CD4-positive, alpha-beta T cell treated with Interleukin-10 for 1 hour (primary cell): ENCODE measurements around the gene TCF4.
A peak's percentile ranks its signal among the peaks of the same experiment; 100 is the strongest.

Experiments used
- DNase-seq: peaks from one replicate; pipeline ENCODE4 v3.0.0-alpha.2; 2020

TCF4 gene

GRCh38 chr18:55248495-55248894, 339.5 kb downstream of the TCF4 start:
- DNase-seq, result no peak

DNA sequence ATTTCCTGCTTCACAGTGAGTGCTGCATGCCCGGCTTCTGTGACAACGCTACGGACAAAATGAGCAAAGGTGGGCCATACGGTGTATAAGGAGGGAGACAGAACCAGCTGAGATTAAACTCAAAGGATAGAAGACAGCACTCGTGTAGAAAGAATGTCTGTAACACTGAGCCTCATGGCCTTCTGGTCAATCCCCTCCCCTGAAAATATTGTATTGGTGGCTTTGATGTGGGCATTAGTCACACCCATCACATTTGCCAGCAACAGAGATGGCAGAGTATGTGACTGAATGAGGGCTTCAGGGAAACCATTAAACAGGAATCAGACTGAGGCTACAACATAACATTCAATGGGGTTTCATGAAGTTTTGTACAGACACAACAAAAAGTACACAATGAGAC, 341.0 kb downstream of the TCF4 start:
- no peak for DNase-seq

DNA sequence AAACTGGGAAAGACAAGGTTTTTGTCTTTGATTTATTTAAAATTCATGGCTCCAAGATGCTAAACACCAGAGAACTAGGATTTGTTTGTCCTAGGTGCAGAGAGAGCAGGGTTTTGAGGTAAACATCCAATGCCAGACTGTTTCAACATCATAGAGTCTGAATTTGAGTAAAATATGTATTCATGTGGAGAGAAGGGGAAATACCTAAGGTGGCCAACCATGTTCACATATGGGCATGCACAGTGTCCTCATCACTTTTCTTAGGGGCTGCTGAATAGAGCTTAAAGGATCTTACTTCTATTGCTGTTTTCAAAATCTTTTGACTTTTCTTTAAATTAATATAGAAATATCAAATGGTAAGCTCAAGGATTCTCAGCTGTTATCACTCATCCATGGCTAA, 341.7 kb downstream of the TCF4 start:
- DNase-seq, result no peak

DNA sequence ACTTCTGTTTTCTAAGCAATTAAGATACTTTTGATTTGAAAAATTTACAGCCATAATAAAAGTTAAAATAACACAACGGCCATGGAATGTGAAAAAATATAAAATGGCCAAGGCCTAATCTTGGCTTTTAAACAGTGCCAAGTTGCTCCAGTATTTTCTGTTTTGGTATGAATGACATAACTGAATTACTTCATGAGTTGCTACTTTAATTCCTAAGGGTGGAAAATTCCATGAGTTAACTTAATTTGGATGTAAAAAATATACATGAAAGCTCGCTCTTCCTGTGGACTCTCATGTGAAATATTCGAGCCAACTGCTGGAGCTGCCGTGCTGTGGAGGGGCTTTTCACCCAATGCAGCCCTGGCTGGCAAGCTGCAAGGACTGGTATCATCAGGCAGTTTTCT, 342.8 kb downstream of the TCF4 start:
- DNase-seq, result no peak

GRCh38 chr18:55244546-55244945, 343.4 kb downstream of the TCF4 start:
- no peak for DNase-seq

GRCh38 chr18:55243857-55244256, 344.1 kb downstream of the TCF4 start:
- no peak for DNase-seq

DNA sequence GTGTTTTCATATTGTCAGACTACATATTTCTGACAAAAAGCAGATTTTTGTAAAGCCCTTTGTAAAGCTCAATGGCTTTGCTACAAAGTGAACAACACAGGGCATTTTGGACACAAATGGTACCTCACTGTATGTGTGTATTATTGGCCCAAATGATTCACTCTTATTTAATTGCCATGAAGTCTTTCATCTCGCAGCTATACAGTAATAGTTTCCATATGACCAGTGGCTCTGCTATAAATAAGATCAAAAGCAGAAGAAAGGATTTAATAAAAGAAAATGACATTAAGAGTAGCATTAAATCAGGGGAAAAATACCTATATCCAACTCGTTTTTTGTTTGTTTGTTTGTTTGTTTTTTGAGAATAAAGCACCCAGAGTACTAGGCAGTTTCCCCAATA, 344.7 kb downstream of the TCF4 start:
- DNase-seq, result no peak

DNA sequence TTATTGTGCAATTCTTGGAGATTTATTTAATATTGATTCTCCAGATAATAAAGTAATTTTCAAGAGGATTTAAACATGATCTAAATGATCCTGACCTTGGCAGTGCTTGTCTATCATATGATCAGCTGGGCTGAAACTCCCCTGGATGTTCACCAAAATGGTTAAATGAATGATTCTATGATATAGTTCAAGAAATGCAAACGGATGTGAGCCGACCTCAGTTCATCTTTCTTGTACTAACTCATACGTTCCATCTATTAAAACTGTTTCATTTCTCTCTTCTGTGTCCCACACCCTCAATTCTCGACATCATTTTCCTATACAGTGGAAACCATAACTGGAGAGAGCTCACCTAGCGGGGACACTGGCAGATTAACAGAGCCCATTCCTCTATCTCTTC, 347.0 kb downstream of the TCF4 start:
- DNase-seq, result no peak

DNA sequence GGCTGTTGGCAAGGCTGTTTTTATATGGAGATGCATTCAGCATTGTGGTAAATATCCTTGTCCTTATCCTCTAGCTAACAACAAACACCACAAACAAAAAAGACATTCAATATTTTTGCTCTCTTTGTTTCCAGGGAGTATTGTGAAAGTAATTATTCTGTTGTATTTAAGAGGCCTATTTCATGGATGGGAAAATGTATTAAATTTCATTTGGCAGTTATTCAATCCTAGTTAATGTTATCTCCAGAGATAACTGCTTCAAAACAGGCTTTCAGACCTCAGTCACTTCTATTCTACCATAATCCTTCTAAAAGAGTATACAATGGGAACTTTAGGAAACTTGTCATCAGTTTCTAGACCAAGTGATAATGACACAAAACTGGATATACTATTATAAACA, 348.3 kb downstream of the TCF4 start:
- DNase-seq, result no peak

DNA sequence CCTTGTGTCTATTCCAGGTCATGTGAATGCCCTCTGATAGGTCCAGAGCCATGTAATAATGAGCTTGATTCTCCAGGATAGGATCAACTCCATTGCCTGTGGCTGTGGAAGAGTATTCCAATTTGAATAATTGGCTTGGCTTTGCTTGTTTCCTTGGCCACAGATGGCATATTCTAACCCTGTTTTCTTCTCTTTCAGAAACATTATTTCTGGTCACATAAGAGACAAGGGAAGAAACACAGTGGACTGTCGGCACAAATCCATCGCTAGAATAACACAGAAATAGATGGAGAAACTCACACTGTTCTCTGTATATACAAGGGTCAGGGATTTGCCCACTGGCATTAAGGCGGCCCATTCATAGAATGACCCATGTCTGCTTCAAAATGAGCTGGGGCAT, 350.3 kb downstream of the TCF4 start:
- DNase-seq, result no peak

GRCh38 chr18:55236150-55236931, 351.7 kb downstream of the TCF4 start:
- no peak for DNase-seq

DNA sequence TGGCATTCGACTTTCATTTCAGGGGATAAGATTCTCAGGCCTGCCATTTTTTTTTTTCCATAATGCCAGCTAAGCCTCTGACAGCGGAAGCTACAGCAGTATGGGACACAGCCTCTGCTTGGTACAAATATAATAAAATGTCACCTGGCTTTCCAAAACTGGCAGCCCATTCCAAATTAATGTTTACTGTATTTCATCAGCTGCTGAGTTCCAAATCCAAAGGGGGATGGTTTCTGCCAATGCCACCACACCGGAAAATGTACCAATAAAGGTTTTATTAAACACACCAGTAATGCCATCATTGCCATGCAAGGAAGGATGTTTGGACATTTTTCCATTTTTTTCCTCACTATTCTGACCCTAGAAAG, 352.9 kb downstream of the TCF4 start:
- DNase-seq, result no peak

- peak; percentile 32 for DNase-seq
Measured at GRCh38 chr18:55234366-55235093, 353.5 kb downstream of the TCF4 start.

- DNase-seq, result no peak
Measured at GRCh38 chr18:55233857-55234256, 354.1 kb downstream of the TCF4 start.

- no peak for DNase-seq
Measured at GRCh38 chr18:55232506-55232905, 355.5 kb downstream of the TCF4 start.

DNA sequence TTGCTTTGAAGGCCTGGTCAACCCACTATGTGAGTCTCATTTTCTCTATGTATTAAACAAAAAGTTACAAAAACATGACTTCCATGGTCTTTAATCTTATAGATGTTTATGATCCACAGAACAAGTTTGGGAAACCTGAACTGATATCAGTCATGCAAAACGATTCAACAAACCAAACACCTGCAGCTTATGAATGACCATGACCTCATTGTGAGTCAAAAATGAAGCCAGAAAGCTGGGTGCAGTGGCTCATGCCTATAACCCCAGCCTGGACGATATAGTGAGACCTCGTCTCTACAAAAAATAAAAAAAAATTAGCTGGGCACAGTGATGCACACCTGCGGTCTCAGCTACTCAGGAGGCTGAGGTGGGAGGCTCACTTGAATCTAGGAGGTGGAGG, 358.3 kb downstream of the TCF4 start:
- DNase-seq, result no peak

GRCh38 chr18:55228707-55229106, 359.3 kb downstream of the TCF4 start:
- no peak for DNase-seq

DNA sequence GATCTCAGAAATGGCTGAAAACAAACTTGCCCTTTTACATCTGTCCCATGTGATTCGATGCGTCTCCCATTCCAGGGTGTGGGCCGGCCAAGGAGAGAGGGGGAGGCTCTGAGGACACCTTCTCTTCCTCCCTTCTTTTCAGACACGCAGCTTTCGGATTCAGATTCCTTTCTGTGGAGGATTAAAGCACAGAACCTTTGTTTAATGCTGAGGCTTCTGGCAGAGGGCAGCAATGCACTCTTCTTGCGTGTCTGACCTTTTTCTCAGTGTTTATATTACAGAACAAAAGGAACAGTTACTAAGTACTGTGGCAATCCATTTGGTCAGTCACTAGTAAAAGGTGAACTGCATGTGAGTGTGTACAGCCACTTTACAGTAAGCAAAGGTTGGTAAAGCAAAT, 359.8 kb downstream of the TCF4 start:
- DNase-seq, result no peak

DNA sequence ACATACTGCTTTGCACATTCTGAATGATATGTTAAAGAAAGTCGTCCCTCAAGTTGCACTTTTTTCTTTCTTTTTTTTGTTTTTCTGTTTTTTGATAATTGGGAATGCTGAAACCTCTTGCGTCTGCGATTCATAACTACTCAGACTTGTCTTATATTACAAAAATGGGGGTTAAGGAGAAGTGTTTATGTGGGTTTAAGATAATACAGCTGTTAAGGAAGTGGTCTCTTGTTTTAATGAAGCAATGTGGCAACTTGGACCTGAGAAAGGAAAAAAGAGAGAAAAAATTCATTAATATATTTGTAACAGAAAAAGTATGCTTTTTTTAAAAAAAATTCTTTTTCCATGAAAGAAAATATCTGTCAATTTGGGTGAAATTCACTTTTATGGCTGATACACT, 360.2 kb downstream of the TCF4 start:
- no peak for DNase-seq

- DNase-seq, result no peak
Measured at GRCh38 chr18:55226044-55226443, 361.9 kb downstream of the TCF4 start.

- DNase-seq, result no peak
Measured at GRCh38 chr18:55224086-55224625, 363.8 kb downstream of the TCF4 start.

DNA sequence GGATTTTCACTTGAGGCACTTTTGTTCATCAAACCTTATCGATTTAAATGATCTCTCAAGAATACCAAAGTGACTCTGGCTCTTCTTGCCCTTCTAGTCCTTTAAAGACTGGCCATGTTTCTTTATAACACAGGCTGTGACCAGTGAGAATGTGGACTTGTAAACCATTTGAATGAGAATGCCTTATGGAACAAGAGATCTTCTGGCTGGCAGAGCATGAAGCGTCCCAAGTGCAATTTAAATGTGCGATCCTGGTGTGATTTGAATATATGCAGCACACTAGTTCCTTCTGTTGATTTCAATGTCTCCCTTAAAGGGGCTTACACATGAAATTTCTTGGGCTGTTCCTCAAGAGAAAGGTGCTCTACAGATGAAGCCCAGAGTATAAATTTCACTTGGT, 366.4 kb downstream of the TCF4 start:
- no peak for DNase-seq

DNA sequence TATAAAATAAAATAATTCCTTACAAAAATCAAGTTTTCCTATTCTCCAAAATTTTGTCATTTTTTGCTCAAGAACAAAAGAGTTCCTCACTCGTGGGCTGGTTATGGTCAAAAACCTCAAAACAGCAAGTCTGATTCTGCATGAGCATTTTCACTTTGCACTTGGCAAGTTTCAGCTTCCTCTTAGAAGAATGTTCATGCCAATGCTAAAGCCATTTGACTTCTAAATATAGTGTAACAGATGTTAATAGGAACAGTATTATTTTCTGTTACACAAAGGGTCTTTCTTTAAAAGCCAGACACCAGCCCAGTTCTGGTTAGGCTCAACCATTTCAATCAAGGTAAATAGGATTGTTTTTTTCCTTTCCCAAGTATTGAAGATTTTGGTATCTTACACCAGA, 367.5 kb downstream of the TCF4 start:
- DNase-seq, result no peak

GRCh38 chr18:55219823-55220222, 368.2 kb downstream of the TCF4 start:
- no peak for DNase-seq

DNA sequence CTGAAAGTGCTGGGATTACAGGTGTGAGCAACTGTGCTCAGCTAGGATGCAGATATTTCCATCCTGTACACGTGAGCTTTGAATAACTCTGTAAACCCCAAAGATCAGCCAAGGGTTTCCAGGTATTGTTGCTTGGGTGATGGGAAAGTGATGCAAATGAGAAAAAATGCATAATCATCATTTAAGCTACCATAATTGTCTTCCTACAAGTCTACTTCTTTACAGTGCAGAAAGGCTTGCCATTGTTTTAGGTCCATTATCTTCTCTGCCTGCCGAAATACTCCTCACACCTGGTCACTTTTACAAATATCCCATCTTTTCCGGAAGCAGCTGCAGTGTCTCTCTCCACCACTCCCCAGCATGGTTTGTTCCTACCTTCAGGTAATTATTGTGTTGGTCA, 368.9 kb downstream of the TCF4 start:
- no peak for DNase-seq
